SKM-1 treated with dmso at 0.1 percent for 144 hours (cell line): ENCODE measurements around the gene ITGA3.

Experiments used
- DNase-seq: peaks from one replicate; lab custom pipeline; 2025; ENCODE audit not compliant: unreplicated experiment; lab: John Stamatoyannopoulos, UW

ITGA3 gene

DNA sequence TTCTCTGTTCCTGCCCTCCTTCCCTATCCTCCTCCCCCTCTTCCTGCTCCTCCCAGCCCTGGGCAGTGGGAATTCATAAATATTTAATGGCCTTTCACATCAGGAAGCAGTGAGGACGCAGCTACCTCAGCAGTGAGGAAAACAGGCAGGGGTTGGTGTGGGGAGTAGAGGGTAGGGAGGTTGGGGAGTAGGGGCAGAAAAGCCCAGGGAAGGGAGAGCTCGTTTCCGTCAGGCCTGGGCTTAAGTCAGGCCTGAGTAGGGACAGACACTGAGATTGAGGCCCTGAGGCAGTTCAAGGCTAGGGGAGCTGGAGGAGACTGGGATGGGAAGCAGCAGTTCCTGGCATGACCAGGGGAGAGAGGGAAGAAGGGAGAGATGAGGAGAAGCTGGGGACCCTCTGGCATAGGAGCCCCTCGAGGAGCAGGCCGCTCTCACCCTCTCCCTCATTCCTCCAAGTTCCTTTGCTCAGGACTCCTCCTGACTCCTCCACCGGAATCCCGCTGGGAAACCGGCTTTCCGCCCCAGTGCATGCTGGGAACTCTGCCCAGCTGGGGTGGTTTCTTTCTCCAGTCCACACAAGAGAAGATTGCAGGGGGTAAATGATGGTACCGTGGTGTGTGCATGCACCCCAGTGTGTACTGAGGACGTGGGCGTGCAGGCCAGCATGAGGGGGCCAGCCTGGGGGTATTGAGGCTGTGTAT is 67.9 kb downstream of the ITGA3 start:
- no peak for DNase-seq

DNA sequence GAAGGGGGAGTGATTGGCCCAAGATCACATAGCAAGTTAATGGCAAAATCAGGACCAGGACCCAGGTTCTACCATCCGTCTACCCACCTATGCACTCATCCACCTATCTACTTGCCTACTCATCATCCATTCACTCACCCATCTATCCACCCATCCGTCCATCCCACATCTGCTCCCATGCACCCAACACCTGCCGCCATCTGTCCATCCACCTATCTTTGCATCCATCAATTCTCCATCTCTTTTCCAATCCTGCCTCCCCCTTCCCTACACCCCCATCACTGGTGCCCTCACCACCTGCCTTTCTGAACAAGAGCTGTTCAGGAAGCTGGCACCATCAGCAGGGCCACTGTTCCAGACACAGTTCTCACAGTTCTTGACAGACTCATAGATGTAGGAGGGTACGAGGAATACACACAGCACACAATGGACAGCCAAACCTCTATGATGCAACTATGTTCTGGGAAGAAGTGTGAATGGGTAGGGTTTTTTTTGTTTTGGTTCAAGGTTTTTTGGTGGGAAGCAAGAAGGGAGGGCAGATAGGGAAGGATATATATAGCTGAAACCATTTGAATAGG is 69.6 kb downstream of the ITGA3 start:
- no peak for DNase-seq

DNA sequence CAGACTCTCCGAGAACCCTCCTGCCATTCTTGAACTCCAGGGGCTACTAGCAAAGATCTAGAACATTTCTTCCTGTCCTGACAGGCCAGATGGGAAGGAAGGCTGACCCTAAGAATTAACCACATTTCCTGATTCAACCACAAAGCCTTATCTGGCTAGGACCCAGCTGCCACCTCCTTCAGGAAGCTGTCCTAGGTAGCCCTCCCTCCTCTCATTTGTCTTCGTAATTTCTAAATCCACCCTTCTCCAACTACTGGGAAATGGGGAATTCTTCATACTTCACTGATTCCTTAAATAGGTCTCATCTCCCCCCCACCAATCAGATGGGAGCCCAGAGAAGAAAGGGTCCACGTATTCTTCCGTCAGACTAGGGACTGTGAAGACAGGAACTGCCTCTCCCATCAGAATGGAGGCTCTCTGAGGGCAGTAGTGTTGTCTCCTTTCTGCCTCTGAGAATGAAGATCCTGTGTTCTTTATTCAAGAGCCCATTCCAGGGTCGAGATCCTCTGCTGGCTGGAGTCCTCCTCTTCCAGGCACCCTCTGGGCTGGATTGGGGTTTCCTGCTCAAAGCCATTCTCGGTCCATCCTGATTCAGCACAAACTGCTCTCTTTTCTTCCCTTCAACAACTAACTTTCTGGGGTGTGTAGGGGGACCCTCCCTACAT is 71.9 kb downstream of the ITGA3 start:
- peak; percentile 61 for DNase-seq

DNA sequence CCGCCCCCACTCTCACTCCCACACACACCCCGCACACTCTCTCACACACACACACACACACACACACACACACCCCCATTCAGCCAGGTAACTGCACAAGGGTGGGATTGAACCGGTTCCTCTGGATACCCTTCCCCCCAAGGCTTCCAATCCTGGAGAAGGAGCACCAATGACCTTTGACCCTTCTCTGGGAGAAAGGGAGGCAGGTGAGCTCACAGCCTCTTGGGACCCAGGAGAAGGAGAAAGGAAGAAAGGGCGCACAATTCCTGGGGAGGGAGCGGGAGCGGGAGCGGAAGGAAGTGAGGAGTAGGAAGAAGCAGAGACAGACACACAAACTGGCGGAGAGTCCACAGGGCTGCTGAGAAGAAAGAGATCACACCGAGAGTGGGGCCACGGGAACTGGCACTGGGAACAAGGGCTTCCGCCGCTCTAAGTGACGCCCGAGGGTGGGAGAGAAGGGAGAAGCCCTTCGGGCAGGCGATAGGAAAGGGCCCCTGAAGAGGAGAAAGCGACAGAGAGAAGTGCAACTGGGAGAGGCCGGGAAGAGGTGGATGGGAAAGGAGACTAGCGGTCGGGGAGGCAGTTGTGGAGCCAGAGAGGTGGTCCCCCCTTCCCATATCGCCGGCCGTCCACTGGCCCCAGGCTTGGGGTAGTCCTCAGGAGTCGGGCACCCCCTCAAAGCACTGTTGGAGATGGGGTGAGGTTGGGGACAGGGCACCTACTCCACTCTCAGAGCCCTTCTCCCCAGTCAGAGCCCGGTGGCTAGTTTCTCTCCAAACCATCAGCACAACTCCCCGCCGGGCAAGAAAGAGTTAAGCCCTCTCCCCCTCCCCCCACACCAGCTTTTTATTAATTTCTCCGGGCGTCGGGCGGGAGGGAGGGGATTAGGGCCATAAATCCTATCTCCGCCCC is 72.8 kb downstream of the ITGA3 start:
- DNase-seq: no peak

DNA sequence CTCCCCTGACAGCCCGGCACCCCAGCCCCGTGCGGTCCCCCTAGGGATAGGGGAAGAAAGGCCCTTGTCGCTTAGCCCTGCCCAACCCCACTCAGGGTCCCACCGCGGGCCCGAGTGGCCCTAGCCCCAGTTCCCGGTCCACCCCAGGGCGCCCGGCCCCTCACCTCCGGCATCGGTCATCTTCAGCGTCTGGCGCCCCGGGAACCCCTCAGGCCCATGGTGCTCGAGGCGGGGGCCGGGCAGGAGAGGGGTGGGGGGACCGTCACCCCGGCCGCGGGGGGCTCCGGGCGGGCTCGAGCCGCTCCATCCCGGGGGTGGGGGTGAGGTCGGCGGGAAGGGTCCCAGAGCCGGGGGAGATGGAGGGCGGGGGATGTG is 73.4 kb downstream of the ITGA3 start:
- DNase-seq: no peak

DNA sequence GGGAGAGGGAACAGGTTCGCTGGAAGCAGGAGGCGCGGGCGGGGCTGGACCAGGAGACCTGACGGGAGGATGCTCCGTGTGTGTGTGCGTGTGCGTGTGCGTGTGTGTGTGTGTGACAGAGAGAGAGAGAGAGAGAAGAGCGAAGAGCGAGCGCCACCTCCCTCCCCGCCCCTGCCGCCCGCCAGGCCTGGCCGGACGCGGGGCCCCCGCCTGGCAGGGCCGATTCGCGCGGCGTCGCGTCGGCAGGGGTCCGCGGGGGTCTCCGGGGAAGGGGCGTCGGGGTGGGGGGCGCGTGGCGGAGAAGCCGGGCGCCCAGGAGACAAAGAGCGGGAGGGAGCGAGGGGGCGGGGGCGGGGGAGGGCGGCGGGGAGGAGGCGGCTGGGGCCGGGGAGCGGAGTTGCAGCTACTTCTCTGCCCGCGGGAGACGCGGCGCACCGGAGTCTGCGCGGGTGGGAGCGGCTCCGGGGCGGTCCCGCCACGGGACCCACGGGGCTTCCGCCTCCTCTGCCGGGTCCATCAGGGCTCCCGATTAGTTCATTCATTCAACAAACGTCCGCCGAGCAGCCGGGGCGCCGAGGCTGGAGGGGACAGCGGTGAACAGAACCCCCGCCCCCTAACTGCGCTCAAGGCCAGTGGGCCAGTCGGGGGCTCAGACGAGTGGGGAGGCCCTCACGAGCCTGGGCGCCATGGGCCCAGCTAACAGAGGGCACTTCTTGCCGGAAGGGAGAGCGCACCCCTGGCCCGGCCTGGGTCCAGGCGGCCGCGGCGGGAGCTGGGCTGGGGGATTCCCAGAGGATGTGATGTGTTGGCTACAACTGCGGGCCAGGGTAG is 74.0 kb downstream of the ITGA3 start, which contains the start of gene SAMD14:
SAMD14 (minus strand) TSS at position 433 of the 831 bp plus-strand sequence. CDS start 5,201 bp downstream, outside the sequence.
- DNase-seq: no peak

DNA sequence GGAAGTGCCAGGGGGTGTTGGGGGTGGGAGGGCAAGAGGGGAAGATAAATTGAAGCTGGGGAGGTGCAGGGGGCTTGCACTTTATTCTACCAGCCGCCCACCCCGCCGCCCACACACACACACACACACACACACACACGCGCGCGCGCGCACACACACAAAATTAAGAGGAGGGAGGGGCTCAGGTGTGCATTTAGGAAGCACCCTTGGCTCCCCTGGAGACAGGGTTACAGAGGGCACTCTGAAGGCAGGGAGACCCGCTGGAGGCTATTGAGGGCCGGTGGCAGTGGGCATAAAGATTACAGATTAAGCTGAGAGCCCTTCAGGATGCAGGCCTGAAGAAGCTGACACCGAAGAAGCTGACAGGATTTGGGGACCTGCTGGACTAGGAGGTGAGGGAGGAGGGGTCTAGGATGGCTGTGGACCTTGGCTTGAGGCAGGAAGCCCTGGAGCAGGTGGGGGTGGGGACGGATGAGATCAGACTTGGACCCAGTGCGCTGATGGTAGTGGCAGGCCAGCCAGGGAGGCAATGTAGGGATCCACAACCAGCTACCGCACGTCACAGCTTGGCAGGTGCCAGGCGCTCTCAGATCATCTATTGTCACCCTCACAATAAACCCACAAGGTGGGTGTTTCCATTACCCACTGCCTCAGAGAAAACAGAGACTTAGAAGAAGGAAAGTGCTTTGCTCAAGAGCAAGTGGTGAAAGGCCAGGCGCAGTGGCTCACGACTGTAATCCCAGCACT is 74.8 kb downstream of the ITGA3 start:
- DNase-seq: no peak

DNA sequence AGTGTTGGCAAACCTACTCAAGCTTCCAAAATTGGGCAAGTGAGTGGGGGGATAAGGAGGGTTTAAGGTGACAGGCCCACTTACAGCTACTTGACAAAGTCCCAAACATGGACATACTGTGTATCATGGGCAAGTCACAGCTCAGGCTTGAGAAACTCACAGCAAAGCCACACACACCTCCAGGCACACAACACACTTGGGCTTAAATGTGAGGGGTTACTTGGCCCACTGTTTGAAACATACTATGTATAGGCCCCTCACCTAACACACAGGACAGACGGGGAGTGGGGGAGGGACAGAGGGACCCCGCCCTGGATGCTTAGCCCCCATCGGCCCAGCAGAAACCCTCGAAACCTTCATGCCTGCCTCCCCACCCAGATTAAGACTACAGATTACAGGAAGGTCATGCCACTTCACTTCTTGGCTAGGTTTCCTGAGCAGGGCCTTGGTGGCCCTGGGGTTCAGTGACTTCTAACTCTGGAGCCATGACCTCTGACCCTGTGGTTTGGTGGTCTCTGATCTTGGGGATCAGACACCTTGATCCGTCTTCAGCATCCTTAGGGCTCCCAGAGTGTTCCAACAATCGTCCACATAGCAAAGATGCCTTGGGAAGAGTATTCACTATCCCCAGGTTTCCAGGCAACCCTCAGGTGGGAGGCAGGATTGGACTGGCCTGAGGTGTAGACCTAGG is 76.3 kb downstream of the ITGA3 start:
- no peak for DNase-seq

DNA sequence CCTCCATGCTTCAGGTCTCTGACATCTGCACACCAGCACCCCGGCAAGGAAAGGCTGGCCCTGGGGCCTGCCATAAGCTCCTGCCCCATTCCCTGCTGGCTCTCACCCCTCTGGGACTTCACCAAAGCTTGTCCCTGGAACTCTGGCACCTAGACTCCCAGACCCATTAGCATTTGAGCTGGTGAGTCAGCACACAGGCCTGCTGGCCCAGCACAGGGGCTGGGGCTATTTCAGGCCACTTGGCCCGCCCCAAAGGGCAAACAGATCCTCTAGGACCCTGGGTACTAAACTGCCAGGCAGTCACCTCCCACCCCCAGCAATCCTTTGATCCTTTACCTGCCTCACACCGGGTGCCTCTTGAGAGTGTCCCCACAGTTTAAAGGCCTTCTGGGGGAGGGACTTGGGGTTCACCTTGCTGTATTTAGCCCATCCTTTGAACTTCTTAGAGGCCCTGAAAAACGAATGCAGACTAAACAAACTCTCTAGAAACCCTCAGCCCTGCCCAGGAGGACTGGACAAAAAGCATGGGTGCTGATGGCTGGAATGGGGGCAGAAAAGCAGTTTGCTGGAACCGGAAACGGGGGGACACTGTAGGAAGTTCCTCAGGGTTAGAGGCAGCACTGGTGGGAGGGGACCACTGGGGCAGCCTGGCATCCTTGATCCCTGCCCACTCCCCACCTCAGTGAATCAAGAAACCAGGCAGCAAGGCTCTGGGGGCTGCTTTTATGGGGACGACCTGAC is 77.3 kb downstream of the ITGA3 start:
- no peak for DNase-seq

DNA sequence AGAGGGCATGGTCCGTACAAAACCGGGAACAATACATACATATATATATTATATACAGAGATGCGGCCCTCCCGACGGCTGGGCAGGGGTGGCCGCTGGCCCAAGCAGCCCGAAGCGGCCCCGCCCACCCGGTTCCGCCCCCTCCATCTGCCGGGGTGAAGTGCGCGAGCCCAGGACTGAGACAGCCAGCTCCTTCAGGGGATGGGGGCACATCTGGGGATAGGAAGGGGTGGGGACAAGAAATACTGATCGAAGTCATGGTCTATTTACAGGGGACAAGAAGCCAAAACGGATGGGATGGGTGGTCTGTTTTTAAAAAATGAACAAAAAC is 77.8 kb downstream of the ITGA3 start:
- no peak for DNase-seq

DNA sequence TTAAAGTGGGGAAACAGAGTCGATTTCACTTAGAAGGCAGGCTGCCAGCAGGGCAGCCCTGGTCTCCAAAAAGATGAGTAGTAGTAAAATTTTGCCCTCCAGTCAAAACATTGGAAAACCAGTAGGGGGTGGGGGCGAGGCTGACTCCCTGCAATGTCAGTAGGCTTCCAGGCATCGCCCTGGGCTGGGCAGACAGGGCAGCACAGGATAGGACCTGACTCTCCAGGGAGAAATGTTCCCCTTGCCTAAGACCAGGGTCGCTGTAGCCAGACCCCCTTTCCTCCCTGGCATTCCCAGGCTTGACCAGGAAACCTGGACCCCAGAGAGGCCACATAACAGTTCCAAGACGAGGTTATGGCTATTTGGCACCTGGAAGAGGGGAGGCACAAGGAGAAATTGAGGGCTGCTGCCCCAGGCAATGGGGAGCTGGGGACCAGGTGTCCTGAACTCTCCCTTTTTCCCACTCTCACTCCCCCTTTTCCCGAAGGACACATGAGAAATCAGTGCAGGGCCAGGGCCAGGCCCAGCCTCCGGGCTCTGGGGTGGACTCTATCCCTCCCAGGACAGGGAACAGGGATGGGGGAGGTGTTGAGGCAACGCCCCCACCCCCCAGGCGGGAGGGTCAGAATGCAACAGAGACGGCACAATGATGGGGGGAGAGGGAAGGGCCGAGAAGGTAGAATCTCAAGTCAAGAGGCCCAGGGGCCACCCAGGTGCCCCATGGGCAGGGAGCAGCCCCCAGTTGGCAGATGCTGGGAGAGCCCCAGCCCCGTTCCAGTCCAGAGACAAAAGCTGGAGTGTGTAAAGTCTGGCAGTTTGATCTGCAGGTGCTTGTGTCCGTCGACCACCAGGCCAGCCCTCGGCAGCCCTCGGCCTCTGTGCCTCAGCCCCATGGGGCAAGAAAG is 78.5 kb downstream of the ITGA3 start:
- no peak for DNase-seq

DNA sequence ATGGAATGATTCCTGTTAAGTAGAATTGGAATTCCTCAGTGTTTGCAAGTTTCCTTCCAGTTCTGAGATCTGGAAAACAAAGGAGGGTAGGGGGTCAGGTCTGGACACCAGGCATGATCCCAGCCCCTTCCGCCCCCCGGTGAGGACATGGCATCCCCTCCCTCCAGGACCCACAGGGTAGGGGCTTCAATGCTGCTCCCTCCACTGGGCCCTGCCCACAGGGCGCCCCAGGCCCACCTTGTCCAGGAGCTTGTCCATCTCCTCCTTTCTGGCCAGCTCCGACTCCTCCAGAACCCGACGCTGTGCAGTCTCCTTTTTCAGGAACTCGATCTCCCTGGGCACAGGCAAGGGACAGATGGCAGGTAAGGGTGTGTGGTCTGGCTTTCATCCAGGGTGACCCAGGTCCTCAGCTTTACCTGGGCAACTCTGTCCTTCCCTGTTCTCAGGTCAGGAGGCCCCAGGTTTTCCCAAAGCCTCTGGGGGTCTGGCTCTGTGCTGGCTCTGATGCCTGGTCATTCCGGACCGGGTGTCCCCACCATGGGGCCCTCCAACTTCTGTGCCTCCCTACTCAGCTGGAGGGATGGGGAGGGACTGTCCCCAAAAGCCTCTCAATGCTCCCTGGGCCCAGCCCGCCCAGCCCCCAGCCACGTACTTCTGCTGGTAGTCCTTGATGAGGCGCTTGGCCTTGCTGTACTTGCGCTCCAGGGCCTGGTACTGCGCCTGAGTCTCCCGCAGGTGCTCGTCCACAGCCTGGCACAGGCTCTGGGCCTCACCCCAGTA is 79.6 kb downstream of the ITGA3 start:
- no peak for DNase-seq

DNA sequence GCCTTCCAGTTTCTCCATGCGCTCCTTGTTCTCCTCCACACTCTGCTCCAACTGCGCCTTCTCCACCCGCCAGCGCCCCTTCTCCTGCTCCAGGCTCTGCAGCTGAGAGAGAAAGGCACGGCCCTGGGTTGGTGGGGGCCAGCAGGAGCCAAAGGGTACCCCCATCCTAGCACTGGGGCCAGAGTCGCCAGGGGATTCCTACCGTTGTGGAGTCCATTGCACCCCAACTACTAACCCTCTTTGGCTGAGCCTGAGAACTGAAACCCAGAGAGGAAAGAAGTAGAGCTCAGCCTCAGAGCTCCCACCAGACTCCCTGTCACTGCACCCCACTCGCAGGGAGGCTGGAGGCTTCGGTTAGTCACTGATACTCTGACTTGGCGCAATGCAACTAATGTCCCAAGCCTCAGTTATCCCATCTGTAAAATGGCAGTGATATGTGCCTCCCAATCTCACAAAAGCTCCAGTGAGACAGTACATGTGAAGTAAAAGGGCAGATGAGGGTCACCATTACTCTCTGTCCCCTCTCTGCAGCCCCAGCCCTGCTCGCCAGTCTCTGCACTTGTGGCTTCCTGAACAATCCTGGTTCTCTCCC is 80.3 kb downstream of the ITGA3 start:
- no peak for DNase-seq

DNA sequence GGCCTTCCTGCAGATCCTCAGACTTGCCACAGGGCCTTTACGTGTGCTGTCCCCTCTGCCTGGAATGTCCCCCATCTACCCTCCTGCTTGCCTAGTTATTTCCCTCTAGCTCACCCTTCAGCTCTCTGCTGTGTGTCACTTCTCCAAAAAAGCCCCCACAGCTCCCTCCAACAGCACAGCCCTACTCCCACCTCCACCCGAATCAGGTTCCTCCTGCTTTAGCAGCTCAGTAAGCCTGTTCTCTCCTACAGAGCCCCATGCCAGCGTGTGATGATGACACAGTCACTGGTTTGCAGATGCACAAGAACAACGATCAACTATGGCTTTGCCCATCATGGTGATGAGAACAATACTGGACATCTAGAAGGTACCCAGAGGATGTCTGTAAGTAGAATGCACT is 81.1 kb downstream of the ITGA3 start:
- no peak for DNase-seq

DNA sequence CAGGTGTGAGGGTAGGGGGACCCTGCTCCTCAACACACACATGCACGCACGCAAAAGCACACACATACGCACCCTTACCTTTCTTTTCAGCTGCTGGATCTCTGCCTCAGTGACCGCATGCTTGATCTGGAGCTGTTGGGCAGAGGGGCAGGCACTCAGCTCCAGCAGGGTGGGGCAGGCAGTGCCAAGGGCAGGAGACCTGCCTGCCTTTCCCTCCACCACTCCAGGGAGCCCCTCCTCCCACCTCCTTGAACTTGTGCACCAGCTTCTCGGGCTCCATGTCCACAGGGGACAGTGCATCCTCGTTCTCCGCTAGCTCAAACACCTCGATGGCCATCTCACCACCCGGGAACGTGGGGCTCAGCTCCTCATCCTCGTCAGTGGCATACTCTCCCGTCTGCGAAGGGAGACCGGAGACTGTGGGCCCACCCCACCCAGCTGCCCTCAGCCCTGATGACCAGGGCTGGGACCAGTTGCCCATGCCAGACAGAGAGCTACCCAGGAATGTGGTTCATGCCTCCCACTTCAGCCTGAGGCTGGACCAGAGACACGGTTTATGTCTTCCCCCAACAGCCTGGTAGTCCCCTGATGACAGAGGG is 83.4 kb downstream of the ITGA3 start:
- DNase-seq: no peak
